ENCODE results near the gene TSHZ3.

DNA sequence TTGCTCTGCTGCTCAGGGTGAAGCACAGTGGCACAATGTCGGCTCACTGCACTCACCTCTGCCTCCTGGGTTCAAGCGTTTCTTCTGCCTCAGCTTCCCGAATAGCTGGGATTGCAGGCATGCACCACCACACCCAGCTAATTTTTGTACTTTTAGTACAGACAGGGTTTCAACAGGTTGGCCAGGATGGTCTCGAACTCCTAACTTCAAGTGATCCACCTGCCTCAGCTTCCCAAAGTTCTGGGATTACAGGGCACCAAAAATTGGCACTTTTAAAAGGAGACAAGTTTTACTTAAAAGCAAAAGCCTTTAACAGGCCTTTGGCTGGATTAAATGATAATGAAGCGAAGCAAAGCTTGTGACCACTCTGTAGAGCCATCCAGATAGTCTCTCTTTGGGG is 12.5 kb upstream of the TSHZ3 start:
- TF ChIP-seq L3MBTL2 (conservative IDR thresholded peaks at IDR 0.05) (no peak), FOXM1 (IDR thresholded peaks at IDR 0.05; ENCODE audit: borderline replicate concordance) (no peak), FOXK2 (IDR thresholded peaks at IDR 0.05) (no peak)

All from HEK293T (cell line).